SK-N-SH treated with all-trans-retinoic acid at 6 μM for 48 hours (cell line): ENCODE measurements around the gene MYOC.
"Not testable (repeated sequence)": the region's sequence is repeated elsewhere in the genome, so short reads cannot be mapped to it uniquely, and the experiment has no call there.

Experiments used
- ATAC-seq: fragments of 200-7000 bp; cut with Tn5 transposase; 3 replicates; pipeline ENCODE4 v1.9.1; 2020; ENCODE audit warnings: mild to moderate bottlenecking, moderate library complexity
- BACH2 ChIP-seq: fragments of 250-450 bp; sonication (Bioruptor Pico); IDR thresholded peaks from 2 replicates; pipeline ENCODE4 v1.9.0; 2021; ENCODE audit warnings: mild to moderate bottlenecking, borderline replicate concordance
- CREB5 ChIP-seq: fragments of 250-450 bp; sonication (Bioruptor Pico); IDR thresholded peaks from 2 replicates; pipeline ENCODE4 v1.5.1; 2020; ENCODE audit warnings: low read depth, mild to moderate bottlenecking, moderate library complexity
- CSDC2 ChIP-seq: fragments of 250-450 bp; sonication (Bioruptor Pico); IDR thresholded peaks from 2 replicates; pipeline ENCODE4 v1.5.0; 2020; ENCODE audit warnings: mild to moderate bottlenecking, moderate library complexity
- CSRNP3 ChIP-seq: fragments of 250-450 bp; sonication (Bioruptor Pico); IDR thresholded peaks from 2 replicates; pipeline ENCODE4 v1.5.1; 2021; ENCODE audit warnings: mild to moderate bottlenecking, moderate library complexity
- ESRRG ChIP-seq: fragments of 250-450 bp; sonication (Bioruptor Pico); IDR thresholded peaks from 2 replicates; pipeline ENCODE4 v1.6.1; 2021; ENCODE audit warnings: mild to moderate bottlenecking
- GLIS3 ChIP-seq: fragments of 250-450 bp; sonication (Bioruptor Pico); IDR thresholded peaks from 2 replicates; pipeline ENCODE4 v1.5.0; 2020; ENCODE audit warnings: mild to moderate bottlenecking, moderate library complexity
- ISL1 ChIP-seq: fragments of 250-450 bp; sonication (Bioruptor Pico); IDR thresholded peaks from 2 replicates; pipeline ENCODE4 v2.1.2; 2022; ENCODE audit warnings: mild to moderate bottlenecking, moderate library complexity
- OSR1 ChIP-seq: fragments of 250-450 bp; sonication (Bioruptor Pico); IDR thresholded peaks from 2 replicates; pipeline ENCODE4 v1.8.0; 2022; ENCODE audit warnings: moderate library complexity, mild to moderate bottlenecking, inconsistent platforms
- PPARA ChIP-seq: fragments of 250-450 bp; sonication (Bioruptor Pico); IDR thresholded peaks from 2 replicates; pipeline ENCODE4 v1.5.0; 2020; ENCODE audit warnings: mild to moderate bottlenecking, borderline replicate concordance
- RARB ChIP-seq: fragments of 250-450 bp; sonication (Bioruptor Pico); IDR thresholded peaks from 2 replicates; pipeline ENCODE4 v1.8.0; 2021; ENCODE audit warnings: mild to moderate bottlenecking, moderate library complexity
- SNAI2 ChIP-seq: fragments of 250-450 bp; sonication (Bioruptor Pico); IDR thresholded peaks from 2 replicates; pipeline ENCODE4 v1.5.0; 2020; ENCODE audit warnings: mild to moderate bottlenecking, moderate library complexity
- TCF4 ChIP-seq: fragments of 250-450 bp; sonication (Bioruptor Pico); IDR thresholded peaks from 2 replicates; pipeline ENCODE4 v1.8.0; 2021; ENCODE audit warnings: mild to moderate bottlenecking, moderate library complexity, borderline replicate concordance
- ZC3H10 ChIP-seq: fragments of 250-450 bp; sonication (Bioruptor Pico); IDR thresholded peaks from 2 replicates; pipeline ENCODE4 v1.5.1; 2021; ENCODE audit warnings: mild to moderate bottlenecking, moderate library complexity
- ZFP3 ChIP-seq: fragments of 250-450 bp; sonication (Bioruptor Pico); IDR thresholded peaks from 2 replicates; pipeline ENCODE4 v1.5.0; 2020; ENCODE audit warnings: mild to moderate bottlenecking, moderate library complexity
- ZFP30 ChIP-seq: fragments of 450-650 bp; formaldehyde crosslinking; IDR thresholded peaks from 2 replicates; pipeline ENCODE4 v1.5.0; 2022; ENCODE audit warnings: mild to moderate bottlenecking, moderate library complexity
- ZNF565 ChIP-seq: fragments of 450-650 bp; formaldehyde crosslinking; conservative IDR thresholded peaks from 2 replicates; pipeline ENCODE4 v1.5.0; 2020; ENCODE audit warnings: low read depth, mild to moderate bottlenecking, moderate library complexity

The MYOC gene

GRCh38 chr1:171666114-171666769 lies 13.8 kb upstream of the MYOC start:
- TF ChIP-seq RARB (CRISPR knock-in tag) (no peak), TCF4 (CRISPR knock-in tag) (no peak)
- TF ChIP-seq, all 23 proteins: peak for 0
- ATAC-seq: no peak

GRCh38 chr1:171664976-171665375 lies 12.5 kb upstream of the MYOC start:
- TF ChIP-seq CREB5 (CRISPR knock-in tag) (no peak), CSDC2 (CRISPR knock-in tag) (no peak), ESRRG (CRISPR knock-in tag) (no peak)
- ATAC-seq: no peak

- TF ChIP-seq ZFP3 (CRISPR knock-in tag): no peak
- TF ChIP-seq CREB5 (CRISPR knock-in tag): no peak
- TF ChIP-seq ZFP30 (CRISPR knock-in tag): no peak
- TF ChIP-seq ZNF565 (CRISPR knock-in tag): no peak
- no peak for TF ChIP-seq PPARA (CRISPR knock-in tag)
- TF ChIP-seq SNAI2 (CRISPR knock-in tag): no peak
- no peak for ATAC-seq
These were observed 11.5 kb upstream of the MYOC start for GRCh38 chr1:171663854-171664575.

- ATAC-seq: no peak
- TF ChIP-seq CSRNP3 (CRISPR knock-in tag) (no peak), BACH2 (no peak)
These were observed 10.8 kb upstream of the MYOC start for GRCh38 chr1:171663036-171663853.

- ATAC-seq: no peak
- TF ChIP-seq ZFP3 (CRISPR knock-in tag) (no peak), ZFP30 (CRISPR knock-in tag) (no peak), OSR1 (CRISPR knock-in tag) (no peak), GLIS3 (CRISPR knock-in tag) (no peak), ISL1 (CRISPR knock-in tag) (no peak)
- TF ChIP-seq, all 23 proteins: peak for 0
These were observed 8.7 kb upstream of the MYOC start for GRCh38 chr1:171661076-171661650.

GRCh38 chr1:171656206-171656605 lies 3.7 kb upstream of the MYOC start:
- ATAC-seq: not testable (repeated sequence)

GRCh38 chr1:171655746-171656116 lies 3.2 kb upstream of the MYOC start:
- TF ChIP-seq CREB5 (CRISPR knock-in tag) (no peak), ZC3H10 (CRISPR knock-in tag) (no peak)
- ATAC-seq: no peak
